ENCODE data around the gene SMIM24.

GRCh38 chr19:3476830-3477229, 3.5 kb downstream of the SMIM24 start:
- no peak for TF ChIP-seq CEBPB (IDR thresholded peaks at IDR 0.05)
- TF ChIP-seq YY1 (IDR thresholded peaks at IDR 0.05; ENCODE audit: low read depth): no peak
- TF ChIP-seq EP300 (IDR thresholded peaks at IDR 0.05; ENCODE audit: borderline replicate concordance): no peak
- TF ChIP-seq, protein P1, sequence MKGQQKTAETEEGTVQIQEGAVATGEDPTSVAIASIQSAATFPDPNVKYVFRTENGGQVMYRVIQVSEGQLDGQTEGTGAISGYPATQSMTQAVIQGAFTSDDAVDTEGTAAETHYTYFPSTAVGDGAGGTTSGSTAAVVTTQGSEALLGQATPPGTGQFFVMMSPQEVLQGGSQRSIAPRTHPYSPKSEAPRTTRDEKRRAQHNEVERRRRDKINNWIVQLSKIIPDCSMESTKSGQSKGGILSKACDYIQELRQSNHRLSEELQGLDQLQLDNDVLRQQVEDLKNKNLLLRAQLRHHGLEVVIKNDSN (IDR thresholded peaks at IDR 0.05): no peak
- TF ChIP-seq CREB1 (IDR thresholded peaks at IDR 0.05; ENCODE audit: low read depth): no peak
- TF ChIP-seq RAD21 (IDR thresholded peaks at IDR 0.05; ENCODE audit: low read depth): no peak
- TF ChIP-seq FOXM1 (IDR thresholded peaks at IDR 0.05; ENCODE audit: borderline replicate concordance, low read depth): no peak
- TF ChIP-seq ZBTB7A (IDR thresholded peaks at IDR 0.05; ENCODE audit: low read depth): no peak
- no peak for TF ChIP-seq EGR1 (IDR thresholded peaks at IDR 0.05)
- no peak for TF ChIP-seq MAX (IDR thresholded peaks at IDR 0.05)
- TF ChIP-seq TEAD4 (IDR thresholded peaks at IDR 0.05): no peak
- TF ChIP-seq TAF1 (IDR thresholded peaks at IDR 0.05; ENCODE audit: low read depth): no peak
- TF ChIP-seq, protein P2, sequence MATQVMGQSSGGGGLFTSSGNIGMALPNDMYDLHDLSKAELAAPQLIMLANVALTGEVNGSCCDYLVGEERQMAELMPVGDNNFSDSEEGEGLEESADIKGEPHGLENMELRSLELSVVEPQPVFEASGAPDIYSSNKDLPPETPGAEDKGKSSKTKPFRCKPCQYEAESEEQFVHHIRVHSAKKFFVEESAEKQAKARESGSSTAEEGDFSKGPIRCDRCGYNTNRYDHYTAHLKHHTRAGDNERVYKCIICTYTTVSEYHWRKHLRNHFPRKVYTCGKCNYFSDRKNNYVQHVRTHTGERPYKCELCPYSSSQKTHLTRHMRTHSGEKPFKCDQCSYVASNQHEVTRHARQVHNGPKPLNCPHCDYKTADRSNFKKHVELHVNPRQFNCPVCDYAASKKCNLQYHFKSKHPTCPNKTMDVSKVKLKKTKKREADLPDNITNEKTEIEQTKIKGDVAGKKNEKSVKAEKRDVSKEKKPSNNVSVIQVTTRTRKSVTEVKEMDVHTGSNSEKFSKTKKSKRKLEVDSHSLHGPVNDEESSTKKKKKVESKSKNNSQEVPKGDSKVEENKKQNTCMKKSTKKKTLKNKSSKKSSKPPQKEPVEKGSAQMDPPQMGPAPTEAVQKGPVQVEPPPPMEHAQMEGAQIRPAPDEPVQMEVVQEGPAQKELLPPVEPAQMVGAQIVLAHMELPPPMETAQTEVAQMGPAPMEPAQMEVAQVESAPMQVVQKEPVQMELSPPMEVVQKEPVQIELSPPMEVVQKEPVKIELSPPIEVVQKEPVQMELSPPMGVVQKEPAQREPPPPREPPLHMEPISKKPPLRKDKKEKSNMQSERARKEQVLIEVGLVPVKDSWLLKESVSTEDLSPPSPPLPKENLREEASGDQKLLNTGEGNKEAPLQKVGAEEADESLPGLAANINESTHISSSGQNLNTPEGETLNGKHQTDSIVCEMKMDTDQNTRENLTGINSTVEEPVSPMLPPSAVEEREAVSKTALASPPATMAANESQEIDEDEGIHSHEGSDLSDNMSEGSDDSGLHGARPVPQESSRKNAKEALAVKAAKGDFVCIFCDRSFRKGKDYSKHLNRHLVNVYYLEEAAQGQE (IDR thresholded peaks at IDR 0.05; ENCODE audit: low read depth): no peak
- no peak for TF ChIP-seq NFIC (IDR thresholded peaks at IDR 0.05)
